Stimulated activated CD4-positive, alpha-beta T cell treated with anti-CD3 and anti-CD28 coated beads, TNF-alpha, amount 100 ng/mL, for 1 hour (primary cell): ENCODE measurements around the gene INTS3.

Experiments used
- DNase-seq, 3 donors: peaks; one replicate each; pipeline ENCODE4 v3.0.0-alpha.2; 2020; ENCODE audit warnings: low read depth in 3 of 3, low spot score in 1 of 3

The INTS3 gene

DNA sequence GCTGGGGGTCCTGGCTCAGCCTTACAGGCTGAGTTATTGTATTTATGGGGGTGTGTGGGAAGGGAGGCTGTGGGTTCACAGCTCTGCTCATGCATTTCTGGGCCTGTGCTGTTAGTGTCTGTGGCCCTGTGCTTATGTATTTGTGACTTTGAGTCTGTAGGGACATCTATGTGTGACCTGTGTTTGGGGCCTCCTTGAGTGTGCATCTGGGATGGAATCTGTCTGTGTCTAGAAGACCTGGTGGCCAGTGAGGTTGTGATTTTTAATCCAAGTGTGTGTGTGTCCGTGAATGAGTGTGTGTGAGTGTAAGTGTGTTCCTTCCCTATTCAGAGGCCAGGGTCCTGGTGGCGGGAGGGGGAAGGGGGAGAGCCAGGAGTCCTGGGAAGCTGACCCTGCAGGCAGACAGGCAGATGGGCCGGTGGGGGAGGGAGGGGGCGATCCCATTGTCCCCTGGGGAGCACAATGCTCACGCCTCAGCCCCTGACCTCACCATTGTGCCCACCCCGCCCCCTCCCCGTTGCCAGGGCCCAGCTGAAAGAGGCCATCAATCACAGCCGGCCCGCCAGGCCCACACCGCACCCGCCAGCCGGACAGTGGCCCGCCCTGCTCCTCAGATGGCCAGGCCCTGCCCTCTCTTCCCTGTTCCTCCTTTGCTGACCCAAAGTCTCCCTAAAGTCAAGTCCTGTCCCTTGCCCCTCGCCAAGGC is 66.9 kb downstream of the INTS3 start:
- no peak for DNase-seq

DNA sequence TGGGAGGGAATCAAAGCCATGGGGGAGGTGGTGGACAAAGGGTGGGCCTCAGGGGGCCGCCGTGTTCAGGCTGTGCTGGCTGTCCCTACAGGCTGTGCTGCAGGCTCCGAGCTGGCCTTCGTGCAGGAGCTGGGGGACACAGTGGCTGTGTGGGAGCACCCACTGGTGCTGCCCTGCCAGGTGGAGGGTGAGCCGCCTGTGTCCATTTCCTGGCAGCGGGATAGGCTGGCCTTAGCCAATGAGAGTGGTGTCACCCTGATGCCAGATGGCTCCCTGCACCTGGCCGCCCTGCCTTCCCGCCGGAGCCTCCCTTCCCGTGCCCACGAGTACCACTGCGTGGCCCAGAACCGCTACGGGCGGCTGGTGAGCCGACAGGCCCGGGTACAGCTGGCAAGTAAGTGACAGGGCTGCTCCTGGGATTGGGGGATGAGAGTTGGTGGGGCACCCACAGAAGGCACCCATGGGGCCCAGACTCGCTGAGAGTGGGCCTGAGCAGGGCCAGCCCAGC is 67.5 kb downstream of the INTS3 start:
- DNase-seq, result no peak

DNA sequence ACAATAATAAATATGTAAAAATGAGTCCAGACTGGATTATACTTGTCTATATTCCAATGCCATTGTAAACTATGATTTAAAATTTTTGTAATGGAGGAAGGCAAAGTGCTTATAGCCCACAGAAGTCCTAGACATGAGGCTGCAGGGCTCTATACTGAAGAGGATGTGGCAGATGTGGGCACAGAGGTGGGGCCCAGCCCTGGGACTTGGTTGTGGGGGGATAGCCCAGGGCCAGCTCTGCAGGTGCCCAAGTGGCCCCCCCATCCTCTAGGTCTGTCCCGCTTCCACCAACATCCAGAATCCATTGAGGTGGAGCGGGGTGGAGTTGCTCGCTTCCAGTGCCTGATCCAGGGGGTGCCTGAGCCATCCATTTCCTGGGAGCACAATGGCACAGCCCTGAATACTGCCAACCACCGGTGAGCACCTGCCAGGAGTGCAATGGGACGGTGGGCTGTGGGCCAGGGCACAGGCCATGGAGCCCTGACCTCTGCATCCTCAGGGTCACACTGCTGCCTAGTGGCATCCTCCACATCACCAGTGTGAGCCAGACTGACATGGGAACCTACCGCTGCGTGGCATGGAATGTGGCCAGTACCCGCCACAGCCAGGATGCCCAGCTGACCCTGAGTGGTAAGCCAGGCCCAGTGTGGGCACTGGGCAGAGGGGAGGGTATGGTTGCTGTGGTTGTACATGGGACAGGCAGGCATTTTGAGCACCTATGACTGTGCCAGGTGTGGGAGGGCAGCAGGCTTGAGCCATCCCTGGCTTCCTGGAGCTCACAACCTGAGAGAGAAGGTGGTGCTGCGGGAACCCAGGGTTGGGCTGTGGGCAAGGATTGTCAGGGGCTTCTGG is 68.3 kb downstream of the INTS3 start:
- DNase-seq, result no peak

DNA sequence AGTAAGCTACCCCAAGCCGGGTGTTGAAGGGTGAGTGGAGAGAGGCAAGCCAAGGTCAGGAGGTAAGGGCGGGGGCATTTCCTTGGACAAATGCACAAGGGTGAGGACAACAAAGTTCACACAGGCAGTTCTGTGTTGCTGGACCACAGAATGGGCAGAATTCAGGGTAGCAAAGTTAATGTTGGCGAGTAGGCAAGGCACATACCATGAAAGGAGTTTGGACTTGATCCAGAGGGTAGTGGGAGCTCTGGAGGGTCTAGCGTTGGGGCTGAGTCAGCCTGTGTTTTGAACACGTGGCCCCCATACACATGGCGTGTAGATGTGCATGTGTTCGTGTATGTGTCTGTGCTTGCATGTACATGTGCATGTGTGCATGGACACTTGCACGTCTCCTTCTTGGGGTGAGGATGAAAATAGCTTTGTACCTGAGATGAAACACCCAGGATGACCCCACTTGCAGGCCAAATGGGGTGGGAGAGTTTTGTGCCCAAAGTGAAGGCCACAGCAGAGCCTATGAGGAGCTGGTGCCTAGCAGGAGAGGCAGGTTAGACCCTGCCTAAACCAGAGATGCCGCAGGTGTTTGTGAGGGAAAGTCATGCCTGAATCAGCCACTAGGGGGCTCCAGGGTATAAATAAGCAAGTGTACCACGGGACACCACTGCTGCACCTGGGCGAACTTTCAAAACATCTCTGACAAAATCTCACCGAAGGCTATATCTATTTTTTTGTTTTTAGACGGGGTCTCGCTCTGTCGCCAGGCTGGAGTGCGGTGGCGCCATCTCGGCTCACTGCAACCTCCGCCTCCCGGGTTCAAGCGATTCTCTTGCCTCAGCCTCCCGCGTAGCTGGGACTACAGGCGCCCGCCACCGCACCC is 69.2 kb downstream of the INTS3 start:
- DNase-seq, result peak; percentile 59 to 71 (median 68)

DNA sequence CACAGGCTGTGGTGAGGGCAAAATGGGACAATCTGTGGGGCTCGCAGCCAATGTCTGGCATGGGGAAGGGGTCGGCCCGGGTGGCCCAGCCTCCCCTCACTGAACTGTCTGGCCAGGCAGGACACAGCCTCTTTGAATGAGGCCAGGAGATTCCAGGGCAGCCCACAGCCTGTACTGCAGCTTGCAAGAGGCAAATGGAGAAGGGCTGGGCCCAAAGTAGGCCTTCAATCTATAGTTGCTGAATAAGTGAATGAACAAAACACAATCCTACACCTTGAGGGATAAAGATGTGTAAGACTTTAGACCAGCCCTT is 70.6 kb downstream of the INTS3 start:
- no peak for DNase-seq

DNA sequence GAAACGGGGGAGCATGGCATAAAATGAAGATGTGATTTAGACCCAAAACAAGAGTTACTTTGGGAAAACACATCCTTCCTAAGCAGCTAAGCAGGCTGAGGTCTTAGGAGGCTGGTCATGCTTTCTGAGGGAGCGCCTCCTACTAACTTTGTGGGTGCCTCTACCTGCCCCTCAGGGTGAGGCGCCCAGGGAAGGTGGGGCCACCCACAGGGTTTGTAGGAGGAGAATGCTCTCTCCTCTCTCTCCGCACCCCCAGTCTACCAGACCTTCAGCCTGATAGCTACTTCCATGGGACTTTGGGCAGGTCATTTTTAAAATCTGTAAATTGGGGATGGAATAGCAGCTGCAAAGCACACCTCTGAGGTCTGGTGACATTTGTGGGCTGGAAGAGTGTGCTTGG is 71.2 kb downstream of the INTS3 start:
- DNase-seq, result no peak

DNA sequence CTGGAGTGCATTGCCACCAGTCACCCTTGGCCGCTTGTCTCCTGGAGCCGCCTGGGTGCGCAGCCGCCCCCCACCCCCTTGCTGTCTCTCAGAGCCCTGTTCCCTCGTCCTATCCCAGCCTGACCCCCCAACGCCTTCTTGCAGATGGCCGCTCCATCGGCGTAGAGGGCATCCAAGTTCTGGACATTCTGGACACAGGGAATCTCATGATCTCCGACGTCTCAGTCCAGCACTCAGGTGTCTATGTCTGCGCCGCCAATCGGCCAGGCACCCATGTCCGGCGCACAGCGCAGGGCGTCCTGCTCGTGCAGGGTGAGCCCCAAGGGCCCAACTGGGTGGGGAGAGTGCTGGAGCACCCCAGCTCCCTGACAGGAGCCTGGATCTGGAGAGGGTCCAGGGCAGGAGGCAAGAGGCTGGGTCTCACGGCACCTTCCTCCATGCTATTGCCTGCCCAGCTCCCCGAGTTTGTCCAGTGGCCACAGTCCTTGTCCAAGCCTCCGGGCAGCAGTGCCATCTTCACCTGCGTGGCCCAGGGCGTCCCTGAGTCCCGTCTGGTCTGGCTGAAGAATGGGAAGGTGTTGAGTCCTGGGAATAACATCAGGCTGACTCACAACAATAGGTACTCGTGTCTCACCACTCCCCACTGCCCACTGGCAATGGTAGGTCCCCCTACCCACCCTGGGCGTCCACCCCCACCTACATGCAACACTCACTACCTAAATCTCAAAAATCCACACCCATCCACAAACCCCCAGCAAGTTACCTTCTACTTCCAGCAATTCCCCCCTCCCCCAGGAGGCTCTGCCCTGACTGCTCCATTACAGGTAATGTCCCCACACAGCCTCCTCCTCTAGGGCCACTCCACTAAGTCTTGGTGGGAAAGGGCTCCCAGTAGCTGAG is 72.0 kb downstream of the INTS3 start:
- no peak for DNase-seq

DNA sequence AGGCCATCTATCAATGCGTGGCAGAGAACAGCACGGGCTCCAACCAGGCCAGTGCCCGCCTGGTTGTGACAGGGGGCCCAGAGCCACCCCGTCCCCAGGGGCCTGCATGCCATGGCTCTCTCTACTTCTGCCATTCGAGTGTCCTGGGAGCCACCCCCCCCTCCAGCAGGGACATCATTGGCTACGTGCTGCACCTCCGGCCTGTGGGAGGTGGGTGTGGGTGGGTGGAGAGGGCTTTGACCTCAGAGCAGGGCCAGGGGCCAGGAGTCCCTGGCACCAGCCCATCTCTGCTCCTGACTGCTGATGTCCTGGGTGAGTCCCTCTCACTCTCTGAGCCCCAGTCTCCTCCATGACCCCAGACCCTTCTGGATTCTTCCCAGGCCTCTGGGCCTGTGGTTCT is 72.7 kb downstream of the INTS3 start:
- no peak for DNase-seq

DNA sequence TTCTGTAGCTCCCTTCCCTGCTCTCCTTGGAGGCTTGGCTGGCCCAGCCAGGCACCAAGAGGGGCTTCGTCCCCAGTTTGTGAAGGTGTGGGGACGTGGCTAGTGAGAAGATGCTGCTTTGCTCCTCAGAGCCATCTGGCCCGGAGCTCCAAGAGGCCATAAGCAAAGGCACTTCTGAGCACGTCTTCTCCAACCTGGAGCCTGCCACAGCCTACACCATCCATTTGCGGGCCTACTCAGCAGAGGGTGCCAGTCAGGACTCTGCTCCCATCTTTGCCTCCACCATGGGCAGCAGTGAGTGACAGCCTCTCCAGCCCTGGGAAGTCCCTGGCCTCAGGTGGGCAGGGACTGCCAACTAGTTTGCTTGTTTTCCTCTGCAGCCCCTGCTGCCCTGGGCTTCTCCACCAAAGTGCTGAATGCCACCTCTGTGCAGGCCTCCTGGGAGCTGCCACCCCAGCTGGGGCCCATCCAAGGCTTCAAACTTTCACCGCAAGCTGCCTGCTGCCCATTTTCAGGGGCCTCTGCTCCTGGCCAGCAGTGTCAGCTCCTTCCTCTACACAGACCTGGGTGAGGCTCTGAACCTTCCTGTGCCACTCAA is 73.3 kb downstream of the INTS3 start:
- no peak for DNase-seq

DNA sequence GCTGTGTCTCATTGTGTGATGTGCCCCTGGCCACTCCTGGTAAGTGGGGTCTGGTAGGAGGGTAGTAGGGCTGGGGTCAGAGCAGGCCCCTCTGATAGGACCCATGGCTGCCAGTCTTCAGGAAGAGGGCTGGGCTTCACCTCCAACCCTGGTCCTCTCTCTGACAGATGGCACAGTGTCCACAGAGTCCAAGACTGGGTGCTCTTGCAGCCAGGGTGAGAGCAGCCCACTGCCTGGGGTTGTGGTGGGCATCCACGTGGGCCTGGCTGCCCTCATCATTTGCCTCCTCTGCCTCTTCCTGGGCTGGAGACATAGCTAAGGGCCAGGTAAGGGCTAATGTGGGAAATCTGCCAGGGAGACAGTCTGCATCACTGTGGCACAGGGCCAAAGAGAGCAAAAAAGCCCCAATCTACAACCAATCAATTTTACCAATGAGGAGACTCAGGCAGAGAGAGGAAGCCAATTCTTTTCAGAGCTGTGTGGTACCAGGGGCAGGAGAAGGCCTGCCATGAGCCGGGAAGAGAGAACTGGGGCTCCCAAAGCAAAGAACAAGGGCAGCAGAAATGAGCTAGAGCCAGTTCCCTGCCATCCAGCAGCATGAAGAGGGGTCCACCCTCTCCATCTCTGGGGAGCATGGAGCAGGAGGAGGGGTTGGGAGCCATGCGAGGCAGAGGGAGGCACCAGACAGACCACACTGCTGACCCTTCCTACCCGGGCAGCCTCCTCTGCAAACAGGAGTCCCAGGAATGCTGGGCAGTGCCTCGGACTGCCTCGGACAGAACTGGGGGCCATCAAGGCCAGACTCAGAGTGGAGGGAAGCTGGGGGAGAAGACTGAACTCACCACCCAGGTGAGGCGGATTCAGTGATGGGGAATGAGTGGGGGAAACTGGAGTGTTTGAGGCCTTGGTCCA is 74.2 kb downstream of the INTS3 start:
- DNase-seq, result no peak

DNA sequence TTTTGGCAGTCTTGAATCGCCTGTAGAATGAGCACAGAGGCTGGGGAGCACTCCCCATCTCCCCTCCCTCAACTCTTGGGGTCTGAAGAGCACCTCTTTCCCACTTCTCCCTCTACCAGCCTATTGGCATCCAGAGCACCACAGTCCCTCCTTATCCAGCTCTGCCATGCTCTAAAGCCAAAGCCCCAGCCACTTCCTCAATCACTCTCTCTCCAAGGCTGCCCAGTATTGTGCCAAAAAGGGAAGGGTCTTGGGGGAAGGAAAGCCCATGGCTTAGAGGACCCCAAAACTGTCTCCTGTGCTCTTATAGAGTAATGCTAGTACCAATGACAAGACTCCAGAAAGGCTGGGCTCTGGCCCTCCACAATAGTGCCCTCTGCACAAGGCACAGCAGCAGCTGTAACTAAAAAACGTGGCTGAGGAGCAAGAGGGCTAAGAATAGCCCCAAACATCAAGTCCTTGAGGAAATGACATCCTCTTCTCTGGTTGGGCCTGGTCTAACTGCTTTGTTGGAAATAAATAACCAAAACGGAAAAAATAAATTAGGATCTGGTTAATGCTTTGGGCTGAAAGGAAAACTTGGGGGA is 75.7 kb downstream of the INTS3 start:
- DNase-seq, result no peak

DNA sequence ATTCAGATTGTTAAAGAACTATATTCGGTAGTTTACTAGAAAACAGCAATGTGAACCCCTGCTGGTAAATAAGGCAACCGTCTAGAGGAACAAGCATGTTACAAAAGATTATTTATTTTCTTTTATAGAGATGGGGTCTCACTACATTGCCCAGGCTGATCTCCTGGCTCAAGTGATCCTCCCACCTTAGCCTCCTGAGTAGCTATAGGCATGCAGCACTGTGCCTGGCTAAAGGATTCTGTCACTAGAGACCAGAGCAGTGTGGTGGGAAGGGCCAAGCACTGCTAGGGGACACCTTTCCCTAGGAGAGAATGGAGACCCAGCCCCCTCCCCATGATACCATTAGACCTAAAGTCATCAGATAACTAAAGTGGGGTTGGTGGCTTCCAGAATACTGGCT is 76.3 kb downstream of the INTS3 start:
- no peak for DNase-seq

DNA sequence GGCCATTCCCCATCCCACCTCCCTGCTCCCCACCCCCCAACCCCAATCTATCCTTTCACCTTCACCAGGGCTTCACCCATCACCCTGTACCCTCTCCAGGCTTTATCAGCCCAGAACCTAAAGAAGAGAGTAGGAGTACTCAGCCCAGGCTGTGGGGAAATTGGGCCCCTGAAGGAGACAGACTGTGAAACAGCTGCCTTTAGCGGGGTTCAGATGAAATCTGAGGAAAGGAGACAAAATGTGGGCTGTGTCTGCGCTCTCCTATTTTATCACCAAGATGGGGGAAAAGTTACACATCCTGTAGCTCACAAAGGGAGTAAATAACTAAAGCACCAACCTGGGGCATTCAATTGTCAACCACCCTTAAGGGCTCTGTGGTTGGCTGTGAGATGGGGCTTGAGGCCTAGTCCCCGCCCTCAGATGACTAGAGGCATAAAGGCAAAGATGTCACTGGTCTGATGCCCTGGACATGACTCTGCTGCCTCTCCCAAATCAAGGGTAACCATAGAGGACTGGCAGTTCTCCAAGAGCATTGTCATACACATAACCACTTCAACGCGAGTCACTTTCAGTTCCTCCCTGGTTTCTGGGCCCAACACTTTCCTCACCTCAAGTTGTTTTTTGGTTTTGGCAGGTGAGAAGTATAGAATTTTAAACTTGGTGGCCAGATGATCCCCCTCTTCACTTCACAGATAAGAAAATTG is 77.3 kb downstream of the INTS3 start:
- peak in 2 of 3 donors; percentile 16 to 36 for DNase-seq

DNA sequence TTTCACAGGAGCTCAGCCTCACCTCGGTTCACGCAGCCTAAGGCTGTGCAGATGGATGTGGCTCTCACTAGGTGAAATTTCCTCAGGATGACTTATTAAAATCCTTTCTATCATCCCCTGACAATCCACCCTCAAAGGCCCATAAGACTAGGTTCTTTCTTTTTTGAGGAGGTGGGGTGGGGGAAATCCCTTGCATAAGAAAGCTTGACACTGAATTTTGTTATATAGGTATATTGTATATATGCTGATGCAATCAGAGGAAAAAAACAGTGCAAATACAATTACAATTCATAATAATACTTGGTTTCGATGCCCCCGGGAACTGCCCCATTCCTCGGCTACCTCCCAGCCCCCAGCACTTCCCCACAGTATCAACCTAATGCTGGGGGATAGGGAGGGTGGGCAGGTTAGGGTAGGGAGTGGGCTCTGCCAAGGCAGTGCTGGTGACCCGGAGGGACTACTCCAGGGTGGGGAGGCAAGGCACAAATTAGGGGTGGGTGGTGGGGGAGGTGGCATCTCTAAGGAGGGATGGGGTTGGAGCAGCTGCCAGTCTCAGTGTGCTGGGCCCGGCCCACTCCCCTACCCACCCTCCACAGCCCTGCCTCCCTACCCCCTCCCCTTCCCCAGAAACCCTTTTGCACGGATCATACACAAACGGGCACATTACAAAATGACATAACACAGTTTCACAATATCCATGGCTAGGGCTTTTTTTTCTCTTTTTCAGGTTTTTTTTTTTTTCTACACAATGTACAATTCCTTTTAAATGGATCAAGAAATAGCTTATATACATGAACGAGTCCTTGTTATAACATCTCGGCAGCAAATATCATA is 78.3 kb downstream of the INTS3 start:
- DNase-seq, result no peak

DNA sequence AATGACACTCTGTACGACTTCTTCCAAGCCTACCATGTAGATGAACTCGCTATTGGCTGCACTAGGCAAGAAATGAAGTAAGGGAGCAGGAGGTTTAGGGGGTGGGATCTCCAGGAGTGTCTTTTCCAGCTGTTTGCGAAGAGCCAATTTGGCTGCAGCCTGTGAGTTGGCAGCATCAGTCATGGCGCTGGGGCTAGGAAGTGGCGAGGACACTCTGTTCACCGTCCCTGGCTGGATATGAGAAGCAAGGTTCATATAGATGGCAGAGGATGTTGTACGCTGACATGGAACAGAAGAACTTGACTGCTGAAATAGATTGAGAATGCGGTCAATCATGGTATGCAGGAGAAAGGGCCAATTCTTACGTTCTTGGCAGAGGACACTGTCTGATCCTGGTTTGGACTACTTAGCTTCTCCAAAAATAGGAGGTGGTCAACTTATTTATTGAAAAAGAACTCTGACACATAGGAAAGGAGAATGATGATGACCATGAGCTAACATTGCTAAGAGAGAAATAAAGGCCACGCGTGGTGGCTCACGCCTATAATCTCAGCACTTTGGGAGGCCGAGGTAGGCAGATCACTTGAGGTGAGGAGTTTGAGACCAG is 88.5 kb downstream of the INTS3 start:
- no peak for DNase-seq

DNA sequence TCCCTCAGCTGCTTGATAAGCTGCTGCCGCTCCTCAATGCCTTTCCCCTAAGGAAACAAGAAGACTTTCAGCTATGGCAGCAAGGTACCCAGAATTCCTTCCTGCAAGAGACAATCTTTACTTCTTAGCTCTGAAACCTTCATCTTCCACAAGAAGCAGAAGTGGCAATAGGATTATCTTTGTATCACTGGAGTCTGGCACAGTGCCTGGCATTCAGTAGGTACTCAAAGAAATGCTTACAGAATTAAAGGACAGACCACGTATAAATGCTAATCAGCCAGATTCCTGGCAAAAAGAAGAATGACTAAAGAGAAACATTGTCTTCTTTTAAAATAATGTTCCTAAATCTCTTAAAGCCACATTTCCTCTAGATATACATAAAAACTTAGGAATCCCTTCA is 91.0 kb downstream of the INTS3 start:
- no peak for DNase-seq
